ENCODE measurements around the gene CTNND2.

DNA sequence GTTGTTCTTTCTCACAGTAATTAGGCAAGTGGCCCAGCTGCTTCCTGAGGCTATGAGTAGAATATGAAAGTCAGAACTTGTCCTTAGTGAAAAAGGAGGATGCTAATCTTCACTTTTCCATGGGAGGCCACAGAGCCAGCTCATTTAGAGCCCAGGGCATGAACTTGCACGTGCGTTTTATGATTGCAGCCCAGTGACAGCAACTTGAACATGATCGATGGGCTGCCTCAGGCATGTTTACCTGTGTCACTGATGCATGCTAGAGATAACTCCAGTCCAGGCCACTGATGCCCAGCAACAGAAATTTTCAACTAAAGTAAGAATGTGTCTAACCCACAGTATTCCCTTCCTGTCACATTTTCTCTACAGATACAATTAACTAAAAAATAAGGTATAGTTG, 179.3 kb downstream of the CTNND2 start:
- TF ChIP-seq, protein P1, sequence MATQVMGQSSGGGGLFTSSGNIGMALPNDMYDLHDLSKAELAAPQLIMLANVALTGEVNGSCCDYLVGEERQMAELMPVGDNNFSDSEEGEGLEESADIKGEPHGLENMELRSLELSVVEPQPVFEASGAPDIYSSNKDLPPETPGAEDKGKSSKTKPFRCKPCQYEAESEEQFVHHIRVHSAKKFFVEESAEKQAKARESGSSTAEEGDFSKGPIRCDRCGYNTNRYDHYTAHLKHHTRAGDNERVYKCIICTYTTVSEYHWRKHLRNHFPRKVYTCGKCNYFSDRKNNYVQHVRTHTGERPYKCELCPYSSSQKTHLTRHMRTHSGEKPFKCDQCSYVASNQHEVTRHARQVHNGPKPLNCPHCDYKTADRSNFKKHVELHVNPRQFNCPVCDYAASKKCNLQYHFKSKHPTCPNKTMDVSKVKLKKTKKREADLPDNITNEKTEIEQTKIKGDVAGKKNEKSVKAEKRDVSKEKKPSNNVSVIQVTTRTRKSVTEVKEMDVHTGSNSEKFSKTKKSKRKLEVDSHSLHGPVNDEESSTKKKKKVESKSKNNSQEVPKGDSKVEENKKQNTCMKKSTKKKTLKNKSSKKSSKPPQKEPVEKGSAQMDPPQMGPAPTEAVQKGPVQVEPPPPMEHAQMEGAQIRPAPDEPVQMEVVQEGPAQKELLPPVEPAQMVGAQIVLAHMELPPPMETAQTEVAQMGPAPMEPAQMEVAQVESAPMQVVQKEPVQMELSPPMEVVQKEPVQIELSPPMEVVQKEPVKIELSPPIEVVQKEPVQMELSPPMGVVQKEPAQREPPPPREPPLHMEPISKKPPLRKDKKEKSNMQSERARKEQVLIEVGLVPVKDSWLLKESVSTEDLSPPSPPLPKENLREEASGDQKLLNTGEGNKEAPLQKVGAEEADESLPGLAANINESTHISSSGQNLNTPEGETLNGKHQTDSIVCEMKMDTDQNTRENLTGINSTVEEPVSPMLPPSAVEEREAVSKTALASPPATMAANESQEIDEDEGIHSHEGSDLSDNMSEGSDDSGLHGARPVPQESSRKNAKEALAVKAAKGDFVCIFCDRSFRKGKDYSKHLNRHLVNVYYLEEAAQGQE (IDR thresholded peaks at IDR 0.05; ENCODE audit: borderline replicate concordance) = no peak
- TF ChIP-seq, protein P2, sequence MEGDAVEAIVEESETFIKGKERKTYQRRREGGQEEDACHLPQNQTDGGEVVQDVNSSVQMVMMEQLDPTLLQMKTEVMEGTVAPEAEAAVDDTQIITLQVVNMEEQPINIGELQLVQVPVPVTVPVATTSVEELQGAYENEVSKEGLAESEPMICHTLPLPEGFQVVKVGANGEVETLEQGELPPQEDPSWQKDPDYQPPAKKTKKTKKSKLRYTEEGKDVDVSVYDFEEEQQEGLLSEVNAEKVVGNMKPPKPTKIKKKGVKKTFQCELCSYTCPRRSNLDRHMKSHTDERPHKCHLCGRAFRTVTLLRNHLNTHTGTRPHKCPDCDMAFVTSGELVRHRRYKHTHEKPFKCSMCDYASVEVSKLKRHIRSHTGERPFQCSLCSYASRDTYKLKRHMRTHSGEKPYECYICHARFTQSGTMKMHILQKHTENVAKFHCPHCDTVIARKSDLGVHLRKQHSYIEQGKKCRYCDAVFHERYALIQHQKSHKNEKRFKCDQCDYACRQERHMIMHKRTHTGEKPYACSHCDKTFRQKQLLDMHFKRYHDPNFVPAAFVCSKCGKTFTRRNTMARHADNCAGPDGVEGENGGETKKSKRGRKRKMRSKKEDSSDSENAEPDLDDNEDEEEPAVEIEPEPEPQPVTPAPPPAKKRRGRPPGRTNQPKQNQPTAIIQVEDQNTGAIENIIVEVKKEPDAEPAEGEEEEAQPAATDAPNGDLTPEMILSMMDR (IDR thresholded peaks at IDR 0.05; ENCODE audit: poor library complexity, severe bottlenecking) = no peak
- TF ChIP-seq MXI1 (conservative IDR thresholded peaks at IDR 0.05; ENCODE audit: poor library complexity, severe bottlenecking) = no peak
